Right atrium auricular region (tissue), 2 donors: Measurements from ENCODE around the gene NGEF. TPM values are rescaled to one million over a fixed set of nuclear protein-coding genes. Genes with fewer than 3 reads are reported as not detected.

ENCODE experiments used
- DNase-seq: peaks from one replicate; pipeline ENCODE4 v3.0.0-alpha.2; 2019; ENCODE audit warnings: low spot score
- H3K27ac ChIP-seq, 2 donors: fragments of 200-600 bp; sonication (generic); 1 replicate in 1 of 2; 2 replicates in 1 of 2; pipeline ENCODE4 v1.5.1; 2016 to 2019
- H3K27me3 ChIP-seq, 2 donors: fragments of 200-600 bp; sonication (generic); one replicate each; pipeline versions ENCODE4 v1.5.1 to v1.6.0; 2017 to 2019
- H3K36me3 ChIP-seq: fragments of 200-600 bp; sonication (generic); one replicate; pipeline ENCODE4 v1.5.1; 2016
- H3K4me1 ChIP-seq, 2 donors: fragments of 200-600 bp; sonication (generic); one replicate each; pipeline versions ENCODE4 v1.5.1 to v1.6.0; 2017 to 2019
- H3K4me3 ChIP-seq, 2 donors: fragments of 200-600 bp; sonication (generic); 1 replicate in 1 of 2; 2 replicates in 1 of 2; pipeline ENCODE4 v1.5.1; 2017 to 2019; ENCODE audit warnings: mild to moderate bottlenecking in 1 of 2, moderate library complexity in 1 of 2
- H3K9me3 ChIP-seq, 2 donors: fragments of 200-600 bp; sonication (generic); one replicate each; pipeline ENCODE4 v1.5.1; 2019
- total RNA-seq, 2 donors: library from RNA; depleted of rRNA; stranded (reverse); fragments of >200 nt; gene quantifications; one replicate each; pipeline ENCODE4 v1.1.0, GENCODE V29; 2016
- TF ChIP-seq, protein P1 (sequence below), 2 donors: fragments of 200-600 bp; sonication (generic); IDR thresholded peaks; one replicate each; pipeline ENCODE4 v1.5.1; 2019; ENCODE audit warnings: antibody characterized with exemption in 2 of 2

Gene NGEF
- total RNA-seq, 2 donors from 2014 or later: 1.4 to 4.8 TPM

DNA sequence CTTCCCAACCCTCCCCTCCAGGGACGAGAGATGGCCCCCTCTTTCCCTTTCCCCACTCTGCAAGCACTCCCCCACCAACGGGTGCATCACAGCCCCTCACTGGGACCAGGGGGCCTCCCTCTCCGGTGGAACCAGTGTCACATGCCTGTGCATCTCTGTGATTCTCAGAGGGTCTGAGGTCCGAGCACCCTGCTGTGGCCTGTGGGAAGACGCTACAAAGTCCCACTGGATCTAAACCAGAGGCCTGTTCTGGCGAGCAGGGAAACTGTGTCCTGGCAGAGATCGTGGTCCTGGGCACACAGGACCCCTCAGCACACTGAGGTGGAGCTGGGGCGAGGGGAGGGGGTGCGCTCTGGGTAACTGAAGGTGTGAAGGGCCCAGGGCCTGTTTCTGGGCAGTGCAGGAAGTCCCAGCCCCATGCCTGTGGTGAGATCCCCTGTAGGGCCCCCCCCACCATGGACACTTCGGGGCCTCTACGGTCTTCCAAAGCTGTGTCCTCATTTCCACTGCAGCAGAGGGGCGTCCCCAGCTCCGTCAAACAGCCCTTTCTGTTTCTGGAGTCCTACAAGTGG is 135.0 kb downstream of the NGEF start:
- TF ChIP-seq, protein P1, sequence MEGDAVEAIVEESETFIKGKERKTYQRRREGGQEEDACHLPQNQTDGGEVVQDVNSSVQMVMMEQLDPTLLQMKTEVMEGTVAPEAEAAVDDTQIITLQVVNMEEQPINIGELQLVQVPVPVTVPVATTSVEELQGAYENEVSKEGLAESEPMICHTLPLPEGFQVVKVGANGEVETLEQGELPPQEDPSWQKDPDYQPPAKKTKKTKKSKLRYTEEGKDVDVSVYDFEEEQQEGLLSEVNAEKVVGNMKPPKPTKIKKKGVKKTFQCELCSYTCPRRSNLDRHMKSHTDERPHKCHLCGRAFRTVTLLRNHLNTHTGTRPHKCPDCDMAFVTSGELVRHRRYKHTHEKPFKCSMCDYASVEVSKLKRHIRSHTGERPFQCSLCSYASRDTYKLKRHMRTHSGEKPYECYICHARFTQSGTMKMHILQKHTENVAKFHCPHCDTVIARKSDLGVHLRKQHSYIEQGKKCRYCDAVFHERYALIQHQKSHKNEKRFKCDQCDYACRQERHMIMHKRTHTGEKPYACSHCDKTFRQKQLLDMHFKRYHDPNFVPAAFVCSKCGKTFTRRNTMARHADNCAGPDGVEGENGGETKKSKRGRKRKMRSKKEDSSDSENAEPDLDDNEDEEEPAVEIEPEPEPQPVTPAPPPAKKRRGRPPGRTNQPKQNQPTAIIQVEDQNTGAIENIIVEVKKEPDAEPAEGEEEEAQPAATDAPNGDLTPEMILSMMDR (IDR thresholded peaks at IDR 0.05): no peak
- no peak overlapping the region for H3K27ac ChIP-seq
- H3K36me3 ChIP-seq: no peaks in the 10 kb centered on the region
- H3K27me3 ChIP-seq: peaks cover 0 to 6% of the 10 kb centered on the region in 2 donors
- no peaks in the 10 kb centered on the region for H3K9me3 ChIP-seq
- peaks cover 0 to 15% of the 10 kb centered on the region in 2 donors for H3K4me1 ChIP-seq
- H3K4me3 ChIP-seq: no peak overlapping the region
- no peak for DNase-seq

DNA sequence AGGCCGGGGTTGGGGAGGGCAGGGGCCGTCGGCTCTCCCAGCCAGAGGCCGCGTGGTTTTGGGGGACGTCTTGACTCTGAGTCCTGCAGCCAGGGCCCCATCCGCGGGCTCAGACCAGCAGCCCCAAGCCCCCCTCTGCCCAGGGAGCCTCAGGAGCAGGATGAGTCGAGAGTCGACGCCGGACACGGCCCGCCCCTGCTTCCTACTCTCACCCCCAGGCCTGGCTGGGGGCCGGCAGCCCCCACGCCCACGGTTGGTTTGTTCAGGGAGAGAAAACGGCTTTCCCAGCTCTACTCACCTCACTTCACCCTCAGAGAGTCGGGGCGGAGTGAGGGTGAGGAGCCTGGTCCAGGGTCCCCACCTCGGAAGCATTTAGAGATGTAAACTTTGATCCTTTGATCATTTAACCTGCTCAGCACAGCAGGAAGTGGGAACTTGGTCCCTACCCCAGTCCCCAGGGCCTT is 136.0 kb downstream of the NGEF start:
- Histone ChIP-seq H3K27ac (no peak overlapping the region), H3K9me3 (no peaks in the 10 kb centered on the region), H3K4me3 (peak overlapping the region in 1 of 2 donors; percentile 51), H3K4me1 (peaks cover 0 to 15% of the 10 kb centered on the region in 2 donors), H3K27me3 (peaks cover 0 to 6% of the 10 kb centered on the region in 2 donors), H3K36me3 (no peaks in the 10 kb centered on the region)
- TF ChIP-seq, protein P1 (IDR thresholded peaks at IDR 0.05): no peak
- DNase-seq: no peak

DNA sequence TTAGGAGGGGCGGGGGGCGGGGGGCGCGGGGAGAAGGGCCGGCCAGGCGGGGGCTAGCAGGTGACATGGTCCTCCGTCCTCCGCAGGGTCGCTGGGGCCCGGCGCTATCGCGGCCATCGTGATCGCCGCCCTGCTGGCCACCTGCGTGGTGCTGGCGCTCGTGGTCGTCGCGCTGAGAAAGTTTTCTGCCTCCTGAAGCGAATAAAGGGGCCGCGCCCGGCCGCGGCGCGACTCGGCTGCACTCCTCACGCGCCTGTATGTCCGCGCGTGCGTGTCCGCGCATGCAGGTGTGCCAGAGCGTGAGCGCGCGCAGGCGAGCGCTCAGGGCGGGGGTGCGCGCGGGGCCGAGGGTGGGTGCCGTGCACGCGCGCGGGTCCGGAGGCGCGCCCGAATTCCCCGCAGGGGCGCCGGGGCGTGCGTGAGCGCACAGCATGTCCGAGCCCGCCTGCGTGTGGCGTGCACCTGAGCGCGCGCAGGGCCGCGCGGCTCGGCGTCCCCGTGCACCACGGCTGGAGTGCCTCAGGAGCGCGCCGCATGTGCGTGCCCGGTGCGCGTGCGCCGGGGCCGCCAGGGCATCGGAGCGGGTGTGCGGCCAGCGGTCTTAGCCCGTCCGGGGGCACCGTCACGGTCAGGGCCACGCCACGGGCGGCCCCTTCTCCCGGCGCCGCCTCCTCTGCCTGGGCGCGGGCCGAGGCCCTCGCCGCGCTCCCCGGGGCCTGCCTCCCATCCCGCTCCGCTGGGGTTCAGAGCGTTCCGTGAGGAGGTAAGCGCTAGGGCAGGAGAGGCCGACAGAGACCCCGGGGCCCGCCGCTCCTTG is 136.7 kb downstream of the NGEF start:
- Histone ChIP-seq H3K9me3 (no peaks in the 10 kb centered on the region), H3K4me1 (peaks cover 0 to 15% of the 10 kb centered on the region in 2 donors), H3K27me3 (peaks cover 0 to 6% of the 10 kb centered on the region in 2 donors), H3K36me3 (no peaks in the 10 kb centered on the region), H3K4me3 (peak overlapping the region; percentile 14 to 51), H3K27ac (no peak overlapping the region)
- no peak for DNase-seq
- TF ChIP-seq, protein P1 (IDR thresholded peaks at IDR 0.05): no peak

DNA sequence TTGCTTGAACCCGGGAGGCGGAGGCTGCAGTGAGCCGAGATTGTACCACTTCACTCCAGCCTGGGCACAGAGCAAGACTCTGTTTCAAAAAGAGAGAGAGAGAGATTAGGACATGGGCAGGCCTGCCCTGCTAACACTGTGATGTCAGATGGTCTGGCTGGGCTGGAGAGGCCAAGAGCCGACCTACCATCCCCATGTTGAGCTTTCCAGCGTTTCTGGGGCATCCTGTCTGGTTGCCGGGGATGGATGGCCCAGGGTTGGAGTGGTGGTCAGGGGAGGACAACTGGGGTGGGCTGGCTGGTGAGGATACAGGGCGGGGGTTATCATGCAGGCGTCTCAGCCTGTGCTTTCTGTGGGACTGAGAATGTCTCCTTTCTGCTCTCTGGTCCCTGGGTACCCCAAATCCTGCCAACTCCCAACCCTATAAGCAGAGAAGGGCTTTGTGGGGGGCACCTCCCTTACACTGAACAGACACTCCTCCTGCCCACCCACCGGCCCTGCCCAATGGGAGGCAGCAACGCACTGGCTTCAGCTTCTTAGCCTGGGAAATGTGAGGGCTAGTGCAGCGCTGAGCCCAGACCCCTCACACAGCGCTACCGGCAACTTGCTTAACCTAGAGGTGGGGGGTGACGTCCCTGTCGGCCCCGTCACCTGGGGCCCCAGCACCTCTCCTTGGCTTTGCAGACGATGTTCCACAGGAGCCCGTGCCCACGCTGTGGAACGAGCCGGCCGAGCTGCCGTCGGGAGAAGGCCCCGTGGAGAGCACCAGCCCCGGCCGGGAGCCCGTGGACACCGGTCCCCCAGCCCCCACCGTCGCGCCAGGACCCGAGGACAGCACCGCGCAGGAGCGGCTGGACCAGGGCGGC is 137.6 kb downstream of the NGEF start:
- H3K4me1 ChIP-seq: peaks cover 0 to 15% of the 10 kb centered on the region in 2 donors
- H3K36me3 ChIP-seq: no peaks in the 10 kb centered on the region
- H3K27ac ChIP-seq: no peak overlapping the region
- peak overlapping the region; percentile 14 to 51 for H3K4me3 ChIP-seq
- H3K27me3 ChIP-seq: peaks cover 0 to 6% of the 10 kb centered on the region in 2 donors
- DNase-seq: no peak
- H3K9me3 ChIP-seq: no peaks in the 10 kb centered on the region
- TF ChIP-seq, protein P1 (IDR thresholded peaks at IDR 0.05): no peak

DNA sequence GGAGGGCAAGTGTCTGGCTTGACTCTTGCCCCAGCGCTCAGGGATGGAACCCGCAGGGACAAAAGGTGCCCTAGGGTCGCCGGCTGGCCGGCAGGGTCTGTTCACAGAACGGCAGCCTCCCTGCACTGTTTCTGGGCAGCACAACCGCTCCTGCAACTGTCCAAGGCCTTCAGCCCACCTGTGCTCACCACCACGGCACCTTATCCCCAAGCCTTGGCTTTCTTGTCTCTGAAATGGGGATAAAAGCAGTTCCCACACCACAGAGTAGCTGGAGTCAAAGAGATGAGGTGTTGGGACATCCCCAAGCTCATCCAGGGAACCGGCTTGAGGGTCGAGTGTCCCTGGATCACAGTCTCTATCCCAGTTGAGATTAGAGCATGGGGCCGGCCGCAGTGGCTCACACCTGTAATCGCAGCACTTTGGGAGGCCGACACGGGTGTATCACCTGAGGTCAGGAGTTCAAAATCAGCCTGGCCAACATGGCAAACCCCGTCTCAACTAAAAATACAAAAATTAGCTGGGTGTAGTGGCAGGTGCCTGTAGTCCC is 138.3 kb downstream of the NGEF start:
- peaks cover 0 to 15% of the 10 kb centered on the region in 2 donors for H3K4me1 ChIP-seq
- H3K9me3 ChIP-seq: no peaks in the 10 kb centered on the region
- no peak overlapping the region for H3K4me3 ChIP-seq
- H3K36me3 ChIP-seq: no peaks in the 10 kb centered on the region
- H3K27me3 ChIP-seq: peaks cover 0 to 6% of the 10 kb centered on the region in 2 donors
- no peak overlapping the region for H3K27ac ChIP-seq
- TF ChIP-seq, protein P1 (IDR thresholded peaks at IDR 0.05): no peak
- DNase-seq: no peak
